Astrocyte (in vitro differentiated cells and primary cell): Measurements from ENCODE around the gene PKP4. TPM values are rescaled to one million over a fixed set of nuclear protein-coding genes. Genes with fewer than 3 reads are reported as not detected.

ENCODE experiments used
- DNase-seq: peaks from one replicate; pipeline ENCODE4 v3.0.0-alpha.2; 2010; ENCODE audit warnings: low read depth
- FAIRE-seq: peaks from 2 replicates; lab custom pipeline; 2011; peaks lifted over from hg19 to GRCh38; lab: Jason Lieb, UNC
- H2AFZ ChIP-seq: 2 replicates; pipeline ENCODE4 v1.6.0; 2012; ENCODE audit warnings: low read depth, low read length, inconsistent platforms
- H3K27ac ChIP-seq: 2 replicates; pipeline ENCODE4 v1.5.1; 2011; ENCODE audit warnings: low read depth, low read length, inconsistent platforms
- H3K27me3 ChIP-seq: 2 replicates; pipeline ENCODE4 v1.6.0; 2011; ENCODE audit warnings: low read length, inconsistent platforms; ENCODE audit not compliant: insufficient read depth
- H3K36me3 ChIP-seq: 2 replicates; pipeline ENCODE4 v1.5.1; 2011; ENCODE audit warnings: low read length, inconsistent platforms; ENCODE audit not compliant: insufficient read depth
- H3K4me1 ChIP-seq: 2 replicates; pipeline ENCODE4 v1.5.1; 2011; ENCODE audit warnings: low read length, inconsistent platforms; ENCODE audit not compliant: insufficient read depth
- H3K4me2 ChIP-seq: 2 replicates; pipeline ENCODE4 v1.6.0; 2012; ENCODE audit warnings: low read length, inconsistent platforms
- H3K4me3 ChIP-seq: 2 replicates; pipeline ENCODE4 v1.5.1; 2011; ENCODE audit warnings: low read depth, mild to moderate bottlenecking, low read length, inconsistent platforms; ENCODE audit not compliant: insufficient read depth
- H3K79me2 ChIP-seq: 2 replicates; pipeline ENCODE4 v1.6.0; 2012; ENCODE audit warnings: mild to moderate bottlenecking, low read length, inconsistent platforms; ENCODE audit not compliant: insufficient read depth
- H3K9ac ChIP-seq: 2 replicates; pipeline ENCODE4 v1.6.0; 2012; ENCODE audit warnings: mild to moderate bottlenecking, low read length, inconsistent platforms
- H3K9me3 ChIP-seq: 2 replicates; pipeline ENCODE4 v1.5.1; 2012; ENCODE audit warnings: low read depth, mild to moderate bottlenecking, low read length, inconsistent platforms; ENCODE audit not compliant: insufficient read depth
- H4K20me1 ChIP-seq: 2 replicates; pipeline ENCODE4 v1.6.0; 2012; ENCODE audit warnings: low read length, inconsistent platforms; ENCODE audit not compliant: insufficient read depth
- H3K27ac Mint-ChIP-seq: one replicate; pipeline ENCODE4 v1.8.0; 2021; ENCODE audit warnings: mild to moderate bottlenecking, mixed read lengths; ENCODE audit not compliant: unreplicated experiment
- H3K27me3 Mint-ChIP-seq: one replicate; pipeline ENCODE4 v1.8.0; 2021; ENCODE audit warnings: low read depth, mixed read lengths; ENCODE audit not compliant: unreplicated experiment
- H3K36me3 Mint-ChIP-seq: one replicate; pipeline ENCODE4 v1.8.0; 2021; ENCODE audit warnings: low read depth, mixed read lengths; ENCODE audit not compliant: unreplicated experiment
- H3K4me1 Mint-ChIP-seq: one replicate; pipeline ENCODE4 v1.8.0; 2021; ENCODE audit warnings: low read depth, mixed read lengths; ENCODE audit not compliant: unreplicated experiment
- H3K4me3 Mint-ChIP-seq: one replicate; pipeline ENCODE4 v1.8.0; 2021; ENCODE audit warnings: mild to moderate bottlenecking, moderate library complexity, mixed read lengths; ENCODE audit not compliant: unreplicated experiment
- H3K9me3 Mint-ChIP-seq: one replicate; pipeline ENCODE4 v1.8.0; 2021; ENCODE audit warnings: mild to moderate bottlenecking, mixed read lengths; ENCODE audit not compliant: unreplicated experiment
- EZH2 ChIP-seq: IDR thresholded peaks from 2 replicates; pipeline ENCODE4 v1.6.1; 2012; ENCODE audit warnings: mild to moderate bottlenecking, low read length, inconsistent platforms; ENCODE audit not compliant: insufficient read depth
- total RNA-seq: library from RNA; stranded (reverse); gene quantifications from 2 replicates; pipeline ENCODE4 v1.2.1, GENCODE V29; 2021
- TF ChIP-seq, protein P1 (sequence below): IDR thresholded peaks from 2 replicates; pipeline ENCODE4 v1.5.1; 2011; ENCODE audit warnings: low read depth, mild to moderate bottlenecking, inconsistent platforms, low read length, moderate library complexity; ENCODE audit not compliant: insufficient read depth

PKP4 gene
- total RNA-seq, 1 donor from 2014 or later = 38.4 TPM

DNA sequence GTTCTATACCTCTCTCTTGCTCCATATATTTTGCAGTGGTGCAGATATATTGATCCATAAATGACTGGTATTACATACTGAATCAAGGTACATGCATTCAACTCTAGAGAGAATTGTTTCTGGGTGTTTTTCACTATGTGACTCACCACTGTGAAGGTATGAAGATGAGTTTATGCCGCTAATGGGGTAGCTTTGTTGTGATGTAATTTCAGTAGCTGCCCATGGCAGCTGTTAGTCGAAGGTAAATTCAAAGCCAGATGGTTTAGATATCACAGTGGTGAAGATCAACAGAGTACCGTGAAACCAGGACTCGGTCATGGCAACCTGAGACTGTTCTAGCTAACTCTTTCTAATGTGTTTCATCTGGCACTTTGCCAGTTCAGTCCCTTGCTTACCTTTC is 50.4 kb downstream of the PKP4 start:
- Histone ChIP-seq H3K4me2 (no peak overlapping the region), H2AFZ (no peak overlapping the region), H3K9ac (no peak overlapping the region), H4K20me1 (peaks cover 5% of the 10 kb centered on the region), H3K9me3 (no peaks in the 10 kb centered on the region), H3K36me3 (no peaks in the 10 kb centered on the region), H3K27ac (no peak overlapping the region), H3K79me2 (peaks cover 37% of the 10 kb centered on the region), H3K27me3 (no peaks in the 10 kb centered on the region), H3K4me3 (no peak overlapping the region), H3K4me1 (peaks cover 10% of the 10 kb centered on the region)
- DNase-seq = peak; percentile 25
- Mint-ChIP-seq H3K27me3 (no peaks in the 10 kb centered on the region), H3K36me3 (no peaks in the 10 kb centered on the region), H3K27ac (no peak overlapping the region), H3K9me3 (no peaks in the 10 kb centered on the region), H3K4me1 (peaks cover 45% of the 10 kb centered on the region), H3K4me3 (no peak overlapping the region)
- no peak for FAIRE-seq
- no peak for TF ChIP-seq EZH2
- TF ChIP-seq, protein P1, sequence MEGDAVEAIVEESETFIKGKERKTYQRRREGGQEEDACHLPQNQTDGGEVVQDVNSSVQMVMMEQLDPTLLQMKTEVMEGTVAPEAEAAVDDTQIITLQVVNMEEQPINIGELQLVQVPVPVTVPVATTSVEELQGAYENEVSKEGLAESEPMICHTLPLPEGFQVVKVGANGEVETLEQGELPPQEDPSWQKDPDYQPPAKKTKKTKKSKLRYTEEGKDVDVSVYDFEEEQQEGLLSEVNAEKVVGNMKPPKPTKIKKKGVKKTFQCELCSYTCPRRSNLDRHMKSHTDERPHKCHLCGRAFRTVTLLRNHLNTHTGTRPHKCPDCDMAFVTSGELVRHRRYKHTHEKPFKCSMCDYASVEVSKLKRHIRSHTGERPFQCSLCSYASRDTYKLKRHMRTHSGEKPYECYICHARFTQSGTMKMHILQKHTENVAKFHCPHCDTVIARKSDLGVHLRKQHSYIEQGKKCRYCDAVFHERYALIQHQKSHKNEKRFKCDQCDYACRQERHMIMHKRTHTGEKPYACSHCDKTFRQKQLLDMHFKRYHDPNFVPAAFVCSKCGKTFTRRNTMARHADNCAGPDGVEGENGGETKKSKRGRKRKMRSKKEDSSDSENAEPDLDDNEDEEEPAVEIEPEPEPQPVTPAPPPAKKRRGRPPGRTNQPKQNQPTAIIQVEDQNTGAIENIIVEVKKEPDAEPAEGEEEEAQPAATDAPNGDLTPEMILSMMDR = no peak

DNA sequence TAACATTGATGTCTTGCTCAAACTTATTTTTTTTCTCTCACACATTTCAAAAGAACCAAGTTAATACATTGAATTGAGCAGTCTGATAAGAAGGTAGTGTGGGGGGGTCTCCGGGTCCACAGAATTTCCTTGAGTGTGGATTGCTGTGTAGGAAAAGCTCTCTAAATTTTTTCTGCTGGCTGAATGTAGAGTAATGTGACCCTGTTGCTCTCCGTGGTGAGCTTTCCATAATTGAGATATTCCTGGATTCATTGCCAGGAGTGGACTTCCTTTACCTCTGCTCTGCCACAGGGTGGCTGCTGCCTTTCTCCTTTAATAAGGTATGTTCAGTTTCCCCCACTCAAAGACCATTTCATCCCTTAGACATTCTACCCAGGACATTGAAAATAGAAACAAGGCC is 50.9 kb downstream of the PKP4 start:
- H3K4me1 Mint-ChIP-seq = peaks cover 41% of the 10 kb centered on the region
- peak; percentile 24 for DNase-seq

More for the DNA sequence above, 50.9 kb downstream of the PKP4 start:
- Histone ChIP-seq H3K4me3 (no peak overlapping the region), H3K36me3 (no peaks in the 10 kb centered on the region), H3K79me2 (peaks cover 37% of the 10 kb centered on the region), H3K9ac (no peak overlapping the region), H3K27ac (no peak overlapping the region), H3K4me1 (peaks cover 5% of the 10 kb centered on the region), H3K9me3 (no peaks in the 10 kb centered on the region), H2AFZ (no peak overlapping the region), H4K20me1 (no peaks in the 10 kb centered on the region), H3K27me3 (no peaks in the 10 kb centered on the region), H3K4me2 (no peak overlapping the region)
- no peak for FAIRE-seq
- Mint-ChIP-seq H3K9me3 (no peaks in the 10 kb centered on the region), H3K36me3 (no peaks in the 10 kb centered on the region), H3K27me3 (no peaks in the 10 kb centered on the region), H3K27ac (no peak overlapping the region), H3K4me3 (no peak overlapping the region)
- TF ChIP-seq EZH2 = no peak
- TF ChIP-seq, protein P1 = no peak
